Breast epithelium (tissue), 3 donors: ENCODE results near the gene ADNP.

ENCODE experiments used
- POLR2A ChIP-seq: fragments of 450-650 bp; IDR thresholded peaks from one replicate; pipeline ENCODE4 v1.6.1; 2016; ENCODE audit warnings: antibody characterized with exemption, mild to moderate bottlenecking, moderate library complexity
- TF ChIP-seq, protein P1 (sequence below), 3 donors: fragments of 450-650 bp; IDR thresholded peaks; one replicate each; pipeline ENCODE4 v1.5.1; 2016 to 2017; ENCODE audit warnings: antibody characterized with exemption in 3 of 3, mild to moderate bottlenecking in 3 of 3, moderate library complexity in 3 of 3

DNA sequence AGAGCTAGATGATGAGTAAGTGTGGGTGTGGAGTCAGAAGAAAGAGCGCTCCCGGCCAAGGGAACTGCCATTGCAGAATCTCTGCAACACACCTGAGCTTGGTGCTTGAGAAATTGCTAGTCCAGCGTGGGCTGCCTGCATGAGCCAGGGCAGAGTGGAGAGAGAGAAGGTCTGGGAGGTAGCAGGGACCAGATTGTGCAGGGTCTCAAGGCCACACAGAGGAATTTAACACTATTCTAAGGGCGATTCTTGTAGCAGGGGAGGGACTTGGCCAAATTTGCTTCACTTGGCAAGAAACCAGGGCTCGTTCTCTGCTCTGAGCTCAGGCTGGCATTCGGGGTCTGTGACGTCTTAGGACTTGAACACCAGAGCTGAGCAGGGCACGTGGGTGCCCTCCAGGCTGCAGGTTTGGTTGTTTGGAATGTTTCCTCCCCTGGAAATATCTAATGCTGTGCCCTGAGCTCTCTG lies 82.9 kb downstream of the ADNP start:
- TF ChIP-seq, protein P1, sequence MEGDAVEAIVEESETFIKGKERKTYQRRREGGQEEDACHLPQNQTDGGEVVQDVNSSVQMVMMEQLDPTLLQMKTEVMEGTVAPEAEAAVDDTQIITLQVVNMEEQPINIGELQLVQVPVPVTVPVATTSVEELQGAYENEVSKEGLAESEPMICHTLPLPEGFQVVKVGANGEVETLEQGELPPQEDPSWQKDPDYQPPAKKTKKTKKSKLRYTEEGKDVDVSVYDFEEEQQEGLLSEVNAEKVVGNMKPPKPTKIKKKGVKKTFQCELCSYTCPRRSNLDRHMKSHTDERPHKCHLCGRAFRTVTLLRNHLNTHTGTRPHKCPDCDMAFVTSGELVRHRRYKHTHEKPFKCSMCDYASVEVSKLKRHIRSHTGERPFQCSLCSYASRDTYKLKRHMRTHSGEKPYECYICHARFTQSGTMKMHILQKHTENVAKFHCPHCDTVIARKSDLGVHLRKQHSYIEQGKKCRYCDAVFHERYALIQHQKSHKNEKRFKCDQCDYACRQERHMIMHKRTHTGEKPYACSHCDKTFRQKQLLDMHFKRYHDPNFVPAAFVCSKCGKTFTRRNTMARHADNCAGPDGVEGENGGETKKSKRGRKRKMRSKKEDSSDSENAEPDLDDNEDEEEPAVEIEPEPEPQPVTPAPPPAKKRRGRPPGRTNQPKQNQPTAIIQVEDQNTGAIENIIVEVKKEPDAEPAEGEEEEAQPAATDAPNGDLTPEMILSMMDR (IDR thresholded peaks at IDR 0.05), result no peak
- TF ChIP-seq POLR2A, result no peak
